ENCODE data around the gene ZNF428.

Gene ZNF428

GRCh38 chr19:43562226-43562697 is 57.2 kb downstream of the ZNF428 start:
- no peak for DNase-seq (ENCODE audit: low spot score)

- no peak for DNase-seq (ENCODE audit: low spot score)
Measured at GRCh38 chr19:43561139-43561970, 58.1 kb downstream of the ZNF428 start.

GRCh38 chr19:43560687-43561086 is 58.7 kb downstream of the ZNF428 start:
- no peak for DNase-seq (ENCODE audit: low spot score)
